Measurements from ENCODE around the gene HIKESHI.

HIKESHI gene

DNA sequence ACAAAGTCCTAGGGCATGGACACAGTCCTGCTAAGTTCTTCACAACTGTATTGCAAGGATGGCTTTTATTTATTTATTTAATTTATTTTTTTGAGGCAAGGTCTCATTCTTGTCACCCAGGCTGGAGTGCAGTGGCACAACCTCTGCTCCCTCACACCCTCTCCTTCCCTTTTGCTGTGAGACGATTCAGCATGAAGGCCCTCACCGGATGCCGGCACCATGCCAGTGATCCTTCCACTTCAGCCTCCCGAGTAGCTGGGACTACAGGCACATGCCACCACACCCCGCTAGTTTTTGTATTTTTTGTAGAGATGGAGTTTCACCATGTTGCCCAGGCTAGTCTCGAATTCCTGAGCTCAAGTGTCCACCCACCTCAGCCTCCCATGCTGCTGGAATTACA, 39.7 kb upstream of the HIKESHI start:
- Mint-ChIP-seq H3K9me3 (no peaks in the 10 kb centered on the region), H3K4me3 (no peak overlapping the region), H3K27ac (no peak overlapping the region), H3K36me3 (ENCODE audit: low read depth) (peaks cover 47% of the 10 kb centered on the region), H3K27me3 (ENCODE audit: low read depth) (no peaks in the 10 kb centered on the region), H3K4me1 (peaks cover 6% of the 10 kb centered on the region)
- TF ChIP-seq, protein P1, sequence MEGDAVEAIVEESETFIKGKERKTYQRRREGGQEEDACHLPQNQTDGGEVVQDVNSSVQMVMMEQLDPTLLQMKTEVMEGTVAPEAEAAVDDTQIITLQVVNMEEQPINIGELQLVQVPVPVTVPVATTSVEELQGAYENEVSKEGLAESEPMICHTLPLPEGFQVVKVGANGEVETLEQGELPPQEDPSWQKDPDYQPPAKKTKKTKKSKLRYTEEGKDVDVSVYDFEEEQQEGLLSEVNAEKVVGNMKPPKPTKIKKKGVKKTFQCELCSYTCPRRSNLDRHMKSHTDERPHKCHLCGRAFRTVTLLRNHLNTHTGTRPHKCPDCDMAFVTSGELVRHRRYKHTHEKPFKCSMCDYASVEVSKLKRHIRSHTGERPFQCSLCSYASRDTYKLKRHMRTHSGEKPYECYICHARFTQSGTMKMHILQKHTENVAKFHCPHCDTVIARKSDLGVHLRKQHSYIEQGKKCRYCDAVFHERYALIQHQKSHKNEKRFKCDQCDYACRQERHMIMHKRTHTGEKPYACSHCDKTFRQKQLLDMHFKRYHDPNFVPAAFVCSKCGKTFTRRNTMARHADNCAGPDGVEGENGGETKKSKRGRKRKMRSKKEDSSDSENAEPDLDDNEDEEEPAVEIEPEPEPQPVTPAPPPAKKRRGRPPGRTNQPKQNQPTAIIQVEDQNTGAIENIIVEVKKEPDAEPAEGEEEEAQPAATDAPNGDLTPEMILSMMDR (IDR thresholded peaks at IDR 0.05; ENCODE audit: unreplicated experiment in 3 of 3): no peak

DNA sequence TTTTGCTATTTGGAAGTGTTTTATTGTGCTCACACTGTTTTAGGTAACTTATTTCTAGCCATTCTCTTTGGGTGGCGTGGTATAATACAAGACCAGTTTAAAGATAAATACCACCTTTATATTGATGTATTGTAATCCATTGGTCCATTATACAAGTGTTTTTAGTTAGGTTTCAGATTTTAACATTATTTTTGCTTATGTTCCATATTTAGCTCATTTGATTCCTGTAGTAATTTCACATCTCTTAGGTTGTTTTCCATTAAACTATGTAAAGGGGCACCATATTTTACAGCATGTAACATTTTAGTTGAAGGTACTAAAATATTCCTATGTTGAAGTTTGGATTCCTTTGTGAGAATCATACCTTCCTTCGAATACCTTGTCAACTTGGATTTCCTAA, 37.4 kb upstream of the HIKESHI start:
- Mint-ChIP-seq H3K36me3 (ENCODE audit: low read depth) (peaks cover 54% of the 10 kb centered on the region), H3K4me3 (no peak overlapping the region), H3K27ac (no peak overlapping the region), H3K9me3 (no peaks in the 10 kb centered on the region), H3K4me1 (peaks cover 6% of the 10 kb centered on the region), H3K27me3 (ENCODE audit: low read depth) (no peaks in the 10 kb centered on the region)
- TF ChIP-seq, protein P1 (IDR thresholded peaks at IDR 0.05; ENCODE audit: unreplicated experiment in 3 of 3): no peak

DNA sequence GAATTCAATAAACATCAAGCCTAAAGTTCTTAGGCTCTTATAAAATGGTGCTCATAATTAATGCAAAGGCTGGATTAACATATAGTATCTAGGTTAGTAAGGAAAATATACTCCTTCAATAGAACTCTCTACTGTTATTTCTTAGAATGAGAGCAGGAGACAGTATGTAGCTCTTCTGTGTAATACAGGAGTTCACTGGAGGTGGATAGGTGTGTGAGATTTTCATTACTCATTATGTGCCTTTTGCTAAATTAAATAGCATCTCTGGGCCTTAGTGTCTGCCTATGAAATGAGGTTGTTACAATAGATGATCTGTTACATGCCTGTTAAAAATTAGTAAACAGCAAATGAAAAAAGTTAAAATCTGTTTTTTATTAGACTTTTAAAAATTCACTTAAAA, 36.8 kb upstream of the HIKESHI start:
- Mint-ChIP-seq H3K36me3 (ENCODE audit: low read depth) (peaks cover 57% of the 10 kb centered on the region), H3K4me1 (peaks cover 6% of the 10 kb centered on the region), H3K9me3 (no peaks in the 10 kb centered on the region), H3K4me3 (no peak overlapping the region), H3K27ac (no peak overlapping the region), H3K27me3 (ENCODE audit: low read depth) (no peaks in the 10 kb centered on the region)
- TF ChIP-seq, protein P1 (IDR thresholded peaks at IDR 0.05; ENCODE audit: unreplicated experiment in 3 of 3): no peak

DNA sequence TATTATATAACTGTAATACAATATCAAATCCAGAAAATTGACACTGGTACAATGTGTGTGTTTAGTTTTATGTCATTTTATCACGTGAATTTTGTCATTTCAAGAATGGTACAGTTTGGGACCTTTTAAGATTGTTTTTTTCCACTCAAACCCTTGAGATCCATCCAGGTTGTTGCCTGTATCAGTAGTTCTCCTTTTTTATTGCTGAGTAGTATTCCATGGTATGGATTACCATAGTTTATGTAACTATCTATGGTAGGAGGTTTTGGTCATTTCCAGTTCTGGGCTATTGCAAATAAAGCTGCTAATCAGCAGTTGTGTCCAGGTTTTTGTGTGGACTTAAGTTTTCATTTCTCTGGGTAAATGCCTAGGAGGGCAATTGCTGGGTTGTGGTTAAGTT, 32.4 kb upstream of the HIKESHI start:
- H3K27me3 Mint-ChIP-seq (ENCODE audit: low read depth): no peaks in the 10 kb centered on the region
- peaks cover 53% of the 10 kb centered on the region for H3K36me3 Mint-ChIP-seq (ENCODE audit: low read depth)
- TF ChIP-seq, protein P1 (IDR thresholded peaks at IDR 0.05; ENCODE audit: unreplicated experiment in 3 of 3): no peak
- H3K4me1 Mint-ChIP-seq: peaks cover 6% of the 10 kb centered on the region
- no peak overlapping the region for H3K4me3 Mint-ChIP-seq
- no peaks in the 10 kb centered on the region for H3K9me3 Mint-ChIP-seq
- H3K27ac Mint-ChIP-seq: peak overlapping the region in 1 of 3 experiments; percentile 40

DNA sequence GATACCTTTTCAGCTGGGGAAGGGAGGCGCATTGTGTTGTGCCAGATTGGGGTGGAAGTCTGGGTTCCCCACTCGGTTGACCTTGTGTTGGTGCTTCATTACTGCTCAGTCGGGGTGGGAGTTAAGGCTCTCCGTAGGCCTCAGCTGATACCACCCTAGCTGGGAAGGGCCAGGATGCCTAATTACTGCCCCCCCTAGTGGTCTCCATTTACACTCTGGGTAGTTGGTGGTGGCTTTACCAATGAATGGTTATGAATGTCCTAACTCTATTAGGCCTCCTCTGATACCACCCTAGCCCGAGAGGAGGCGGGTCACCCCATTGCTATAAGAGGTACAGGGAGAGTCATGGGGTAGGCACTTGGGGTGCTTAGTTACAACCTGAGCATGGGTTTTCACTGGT, 27.5 kb upstream of the HIKESHI start:
- no peaks in the 10 kb centered on the region for H3K4me1 Mint-ChIP-seq
- no peaks in the 10 kb centered on the region for H3K27me3 Mint-ChIP-seq (ENCODE audit: low read depth)
- H3K27ac Mint-ChIP-seq: no peak overlapping the region
- H3K4me3 Mint-ChIP-seq: no peak overlapping the region
- peaks cover 65% of the 10 kb centered on the region for H3K36me3 Mint-ChIP-seq (ENCODE audit: low read depth)
- no peaks in the 10 kb centered on the region for H3K9me3 Mint-ChIP-seq
- TF ChIP-seq, protein P1 (IDR thresholded peaks at IDR 0.05; ENCODE audit: unreplicated experiment in 3 of 3): no peak

DNA sequence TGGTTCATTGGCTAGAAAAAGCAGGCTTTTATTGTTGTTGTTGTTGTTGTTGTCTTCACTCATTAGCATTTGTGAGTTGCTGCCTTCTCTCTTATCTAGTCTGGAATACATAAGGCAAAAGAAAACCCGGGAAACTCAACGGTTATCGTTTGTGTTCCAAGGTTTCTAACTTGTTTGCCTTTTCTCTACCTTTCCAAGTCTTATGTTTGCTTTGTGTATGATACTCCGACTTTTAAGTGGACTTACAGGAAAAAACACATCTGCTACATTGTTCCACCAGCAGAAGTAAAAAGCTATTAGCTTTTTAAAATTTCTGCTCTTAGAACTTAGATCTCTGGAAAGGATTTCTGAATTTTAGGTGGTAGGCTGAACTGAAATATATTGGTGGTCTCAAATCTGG, 27.0 kb upstream of the HIKESHI start:
- TF ChIP-seq, protein P1 (IDR thresholded peaks at IDR 0.05; ENCODE audit: unreplicated experiment in 3 of 3): no peak
- Mint-ChIP-seq H3K9me3 (no peaks in the 10 kb centered on the region), H3K27ac (no peak overlapping the region), H3K4me3 (no peak overlapping the region), H3K27me3 (ENCODE audit: low read depth) (no peaks in the 10 kb centered on the region), H3K36me3 (ENCODE audit: low read depth) (peaks cover 65% of the 10 kb centered on the region), H3K4me1 (no peaks in the 10 kb centered on the region)

All from nephron (organoid).